GM19468 (cell line): ENCODE data around the gene BANK1.

ENCODE experiments used
- ATAC-seq: cut with Tn5 transposase; IDR thresholded peaks from one replicate; pipeline ENCODE4 v1.9.1; 2021; ENCODE audit warnings: mild to moderate bottlenecking, moderate library complexity, moderate number of reproducible peaks; ENCODE audit not compliant: unreplicated experiment; ENCODE audit errors: extremely low read depth

Gene BANK1

GRCh38 chr4:101790521-101791181, at the start of gene BANK1:
Gene BANK1, plus strand, starts transcription at chr4:101790730. Its CDS starts 151 bp downstream, at chr4:101790881.
- ATAC-seq: peak; percentile 100

- ATAC-seq: no peak
Measured at GRCh38 chr4:101753721-101754120, 36.8 kb upstream of the BANK1 start.

- no peak for ATAC-seq
Measured at GRCh38 chr4:101756181-101756580, 34.3 kb upstream of the BANK1 start.

GRCh38 chr4:101761405-101761804, 29.1 kb upstream of the BANK1 start:
- no peak for ATAC-seq

- no peak for ATAC-seq
Measured at GRCh38 chr4:101762025-101762424, 28.5 kb upstream of the BANK1 start.

GRCh38 chr4:101762534-101762933, 28.0 kb upstream of the BANK1 start:
- no peak for ATAC-seq

GRCh38 chr4:101763576-101763975, 27.0 kb upstream of the BANK1 start:
- no peak for ATAC-seq

GRCh38 chr4:101774807-101775206, 15.7 kb upstream of the BANK1 start:
- ATAC-seq: no peak

- no peak for ATAC-seq
Measured at GRCh38 chr4:101777431-101777830, 13.1 kb upstream of the BANK1 start.

- no peak for ATAC-seq
Measured at GRCh38 chr4:101780284-101780683, 10.2 kb upstream of the BANK1 start.

GRCh38 chr4:101782546-101782945, 8.0 kb upstream of the BANK1 start:
- ATAC-seq: no peak

GRCh38 chr4:101784957-101785356, 5.6 kb upstream of the BANK1 start:
- ATAC-seq: no peak

- no peak for ATAC-seq
Measured at GRCh38 chr4:101785486-101785885, 5.0 kb upstream of the BANK1 start.

- no peak for ATAC-seq
Measured at GRCh38 chr4:101787701-101788316, 2.7 kb upstream of the BANK1 start.

- ATAC-seq: no peak
Measured at GRCh38 chr4:101791182-101791558, 640 bp downstream of the BANK1 start.

GRCh38 chr4:101792056-101792590, 1.6 kb downstream of the BANK1 start:
- no peak for ATAC-seq

GRCh38 chr4:101793397-101793796, 2.9 kb downstream of the BANK1 start:
- ATAC-seq: no peak

- no peak for ATAC-seq
Measured at GRCh38 chr4:101794806-101795205, 4.3 kb downstream of the BANK1 start.

- no peak for ATAC-seq
Measured at GRCh38 chr4:101795704-101796103, 5.2 kb downstream of the BANK1 start.

- no peak for ATAC-seq
Measured at GRCh38 chr4:101801958-101802357, 11.4 kb downstream of the BANK1 start.

- peak; percentile 79 for ATAC-seq
Measured at GRCh38 chr4:101806914-101807313, 16.4 kb downstream of the BANK1 start.

- no peak for ATAC-seq
Measured at GRCh38 chr4:101807351-101807750, 16.8 kb downstream of the BANK1 start.
